GM12878 (cell line): Measurements from ENCODE around the gene PCSK6. TPM values are rescaled to one million over a fixed set of nuclear protein-coding genes. Genes with fewer than 3 reads are reported as not detected.
"Not testable (repeated sequence)": the region's sequence is repeated elsewhere in the genome, so short reads cannot be mapped to it uniquely, and the experiment has no call there.

ENCODE experiments used
- ATAC-seq: fragments of 200-7000 bp; cut with Tn5 transposase; 3 replicates; pipeline ENCODE4 v1.9.1; 2020; ENCODE audit warnings: mild to moderate bottlenecking, moderate library complexity
- BruUV-seq: library from RNA; stranded (reverse); fragments of 400-500 nt; replicated peaks from 2 replicates; lab custom pipeline; 2021; lab: Mats Ljungman, UMichigan
- CTCF ChIA-PET: fragments of 300-600 bp; sonication (Branson Sonifier 250); formaldehyde crosslinking; extraction: SDS; loops from one replicate; lab custom pipeline; 2021; ENCODE audit warnings: inconsistent platforms; lab: Yijun Ruan, JAX
- POLR2A ChIA-PET: fragments of 350-600 bp; formaldehyde crosslinking; extraction: SDS; loops from one replicate; lab custom pipeline; 2021; ENCODE audit warnings: inconsistent platforms; lab: Charles Lee
- RAD21 ChIA-PET: fragments of 300-600 bp; sonication (Branson Sonifier 250); formaldehyde crosslinking; loops from one replicate; lab custom pipeline; 2023; ENCODE audit warnings: antibody characterized with exemption; ENCODE audit not compliant: unreplicated experiment; lab: Charles Lee
- SMC1A ChIA-PET: fragments of 300-600 bp; sonication (Branson Sonifier 250); formaldehyde crosslinking; loops from one replicate; lab custom pipeline; 2023; ENCODE audit not compliant: unreplicated experiment, uncharacterized antibody; lab: Charles Lee
- DNase-seq: peaks from one replicate; pipeline ENCODE4 v3.0.0-alpha.2; 2011; ENCODE audit warnings: low read depth, low spot score
- FAIRE-seq: peaks from 3 replicates; lab custom pipeline; 2011; peaks lifted over from hg19 to GRCh38; lab: Jason Lieb, UNC
- H2AFZ ChIP-seq: 2 replicates; pipeline ENCODE4 v1.6.0; 2011; ENCODE audit warnings: low read depth, low read length, control low read depth; ENCODE audit not compliant: control insufficient read depth
- H3K27ac ChIP-seq: 2 replicates; pipeline ENCODE4 v1.5.1; 2011; ENCODE audit warnings: control low read depth; ENCODE audit not compliant: control insufficient read depth, insufficient read depth
- H3K27me3 ChIP-seq, 2 experiments: replicated peaks in 1 of 2; 2 replicates each; pipeline versions ENCODE4 v1.6.0 to v1.6.1; 2011; ENCODE audit warnings: low read length in 1 of 2; ENCODE audit not compliant: control insufficient read depth in 2 of 2, insufficient read depth in 2 of 2
- H3K36me3 ChIP-seq, 2 experiments: 2 replicates each; pipeline ENCODE4 v1.5.1; 2011; ENCODE audit warnings: low read length in 1 of 2; ENCODE audit not compliant: control insufficient read depth in 2 of 2, insufficient read depth in 2 of 2
- H3K4me1 ChIP-seq: 2 replicates; pipeline ENCODE4 v1.6.1; 2011; ENCODE audit warnings: mild to moderate bottlenecking, low read length, moderate library complexity, mixed read lengths; ENCODE audit not compliant: control insufficient read depth, insufficient read depth
- H3K4me2 ChIP-seq: 2 replicates; pipeline ENCODE4 v1.6.0; 2011; ENCODE audit warnings: control low read depth; ENCODE audit not compliant: control insufficient read depth, insufficient read depth
- H3K4me3 ChIP-seq: fragments of 200-600 bp; sonication (generic); 2 replicates; pipeline ENCODE4 v1.5.1; 2016
- H3K79me2 ChIP-seq: 2 replicates; pipeline ENCODE4 v1.6.0; 2011; ENCODE audit warnings: low read length; ENCODE audit not compliant: control insufficient read depth, insufficient read depth
- H3K9ac ChIP-seq: 2 replicates; pipeline ENCODE4 v1.8.0; 2011; ENCODE audit warnings: low read length, control low read depth, mixed read lengths; ENCODE audit not compliant: control insufficient read depth, insufficient read depth
- H3K9me3 ChIP-seq: replicated peaks from 3 replicates; pipeline ENCODE4 v1.5.1; 2011; ENCODE audit warnings: mild to moderate bottlenecking, low read length; ENCODE audit not compliant: control insufficient read depth, insufficient read depth
- H4K20me1 ChIP-seq: 2 replicates; pipeline ENCODE4 v1.6.0; 2011; ENCODE audit not compliant: control insufficient read depth, insufficient read depth
- ASH2L ChIP-seq: fragments of 300-600, 200-600 bp; sonication (generic); IDR thresholded peaks from 2 replicates; pipeline ENCODE4 v1.6.1; 2017; ENCODE audit warnings: low read depth, mild to moderate bottlenecking, borderline replicate concordance
- CHD4 ChIP-seq: fragments of 200-600 bp; sonication (generic); IDR thresholded peaks from 2 replicates; pipeline ENCODE4 v1.6.1; 2016; ENCODE audit warnings: mild to moderate bottlenecking
- HCFC1 ChIP-seq: fragments of 150-350 bp; IDR thresholded peaks from 2 replicates; pipeline ENCODE4 v1.6.1; 2014; ENCODE audit warnings: low read length
- KLF5 ChIP-seq: fragments of 450-650 bp; IDR thresholded peaks from 2 replicates; pipeline ENCODE4 v1.6.1; 2014; ENCODE audit warnings: mild to moderate bottlenecking; ENCODE audit not compliant: partially characterized antibody
- MEF2B ChIP-seq: fragments of 450-650 bp; IDR thresholded peaks from 2 replicates; pipeline ENCODE4 v1.6.1; 2018; ENCODE audit warnings: mild to moderate bottlenecking, moderate library complexity; ENCODE audit not compliant: partially characterized antibody, poor library complexity, severe bottlenecking
- POLR2AphosphoS2 ChIP-seq: IDR thresholded peaks from 2 replicates; pipeline ENCODE4 v1.6.1; 2011; ENCODE audit warnings: low read depth, mild to moderate bottlenecking, low read length, improper control_type of control experiment, moderate library complexity
- RELA ChIP-seq: fragments of 450-650 bp; IDR thresholded peaks from 2 replicates; pipeline ENCODE4 v1.8.0; 2014; ENCODE audit warnings: borderline replicate concordance; ENCODE audit not compliant: partially characterized antibody
- WGBS: methylation state at CpG from one replicate; pipeline ENCODE4 v1.1.6; 2016; ENCODE audit warnings: low lambda C conversion rate; ENCODE audit not compliant: insufficient replicate concordance, insufficient coverage; ENCODE audit errors: missing lambda C conversion rate; 5-methylcytosine and 5-hydroxymethylcytosine counted together
- in situ Hi-C: fragments of 300-500 bp; cut with MboI; formaldehyde crosslinking; loops from 9 replicates; pipeline ENCODE4 v1.14.3; 2018; ENCODE audit warnings: mixed read lengths
- intact Hi-C: fragments of 100-400 bp; cut with micrococcal nuclease; formaldehyde crosslinking; loops from one replicate; pipeline ENCODE4 v1.14.2; 2022; ENCODE audit not compliant: unreplicated experiment
- polyA plus RNA-seq, 11 experiments: library from polyadenylated mRNA; depleted of rRNA in 4 of 11; unstranded in 6 of 11; stranded (reverse) in 5 of 11; fragments of >200 nt; fragmentation: Nextera tagmentation in 4 of 11; fragmentation: Illumina TruSeq in 1 of 11; extraction: Ambion mirVana in 4 of 11; extraction: Trizol in 1 of 11; gene quantifications; 1 replicate in 1 of 11; 2 replicates in 10 of 11; pipeline versions ENCODE4 v1.2.1 to v1.2.3, GENCODE V29; 2011 to 2016; ENCODE audit warnings: inconsistent platforms in 2 of 11, missing spikeins in 2 of 11, low read depth in 1 of 11
- total RNA-seq, 4 experiments: library from RNA; depleted of rRNA in 3 of 4; stranded (reverse); fragments of >200 nt in 3 of 4; fragmentation: Illumina TruSeq in 1 of 4; extraction: Trizol in 1 of 4; gene quantifications; 2 replicates each; pipeline versions ENCODE4 v1.2.1 to v1.2.3, GENCODE V29; 2013 to 2021
- TF ChIP-seq, protein P1 (sequence below): IDR thresholded peaks from 2 replicates; pipeline ENCODE4 v1.6.1; 2011; ENCODE audit warnings: low read depth, low read length, improper control_type of control experiment, borderline replicate concordance
- TF ChIP-seq, protein P2 (sequence below): fragments of 450-650 bp; IDR thresholded peaks from 2 replicates; pipeline ENCODE4 v1.6.1; 2016; ENCODE audit warnings: mild to moderate bottlenecking

PCSK6 gene
- total and polyA plus RNA-seq, 10 of the 15 experiments (the other 5 are each of a cell fraction or from before 2014, with no cell fraction given), result 0.19 to 0.67 (median 0.25) TPM; not detected in 4

DNA sequence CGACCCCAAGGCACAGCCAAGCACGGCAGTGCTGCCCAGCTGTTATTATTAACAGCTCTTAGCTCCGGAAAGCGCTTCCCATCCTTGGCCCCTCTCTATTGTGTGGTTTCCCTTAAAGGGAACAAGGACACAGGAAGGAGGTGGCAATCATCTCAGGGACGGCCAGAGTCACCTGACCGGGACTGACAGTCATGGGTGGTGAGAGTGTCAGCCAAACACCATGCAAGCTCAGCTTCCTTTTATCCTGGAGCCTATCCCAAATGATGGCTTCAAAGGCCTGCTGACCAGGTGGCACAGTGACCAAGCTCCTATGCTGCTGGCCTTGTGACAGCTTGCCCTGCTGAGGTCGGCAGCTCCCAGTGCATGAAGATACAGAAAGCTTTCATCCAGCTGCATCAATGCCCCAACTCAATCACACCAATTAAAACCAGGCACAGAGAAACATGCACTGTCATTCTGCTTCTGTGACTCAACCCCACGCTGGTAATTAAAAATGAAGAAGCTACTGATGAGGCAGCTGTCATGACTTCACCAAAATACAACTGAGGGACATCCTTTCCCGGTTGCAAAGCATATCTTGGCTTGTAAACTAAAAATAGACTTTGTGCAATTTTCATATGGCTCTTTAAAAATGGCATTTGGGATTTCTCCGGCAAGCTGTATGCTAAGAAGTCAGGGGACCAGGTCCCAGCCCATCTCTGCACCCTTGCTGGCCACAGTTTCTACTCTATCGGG lies 34.0 kb downstream of the PCSK6 start:
- no peaks in the 10 kb centered on the region for H3K4me1 ChIP-seq
- TF ChIP-seq MEF2B, result no peak
- TF ChIP-seq CHD4, result no peak
- TF ChIP-seq RELA, result no peak
- TF ChIP-seq HCFC1, result no peak
- TF ChIP-seq POLR2AphosphoS2, result no peak
- TF ChIP-seq ASH2L, result no peak
- TF ChIP-seq, protein P1, sequence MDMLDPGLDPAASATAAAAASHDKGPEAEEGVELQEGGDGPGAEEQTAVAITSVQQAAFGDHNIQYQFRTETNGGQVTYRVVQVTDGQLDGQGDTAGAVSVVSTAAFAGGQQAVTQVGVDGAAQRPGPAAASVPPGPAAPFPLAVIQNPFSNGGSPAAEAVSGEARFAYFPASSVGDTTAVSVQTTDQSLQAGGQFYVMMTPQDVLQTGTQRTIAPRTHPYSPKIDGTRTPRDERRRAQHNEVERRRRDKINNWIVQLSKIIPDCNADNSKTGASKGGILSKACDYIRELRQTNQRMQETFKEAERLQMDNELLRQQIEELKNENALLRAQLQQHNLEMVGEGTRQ, result no peak
- no peak for TF ChIP-seq KLF5
- TF ChIP-seq, protein P2, sequence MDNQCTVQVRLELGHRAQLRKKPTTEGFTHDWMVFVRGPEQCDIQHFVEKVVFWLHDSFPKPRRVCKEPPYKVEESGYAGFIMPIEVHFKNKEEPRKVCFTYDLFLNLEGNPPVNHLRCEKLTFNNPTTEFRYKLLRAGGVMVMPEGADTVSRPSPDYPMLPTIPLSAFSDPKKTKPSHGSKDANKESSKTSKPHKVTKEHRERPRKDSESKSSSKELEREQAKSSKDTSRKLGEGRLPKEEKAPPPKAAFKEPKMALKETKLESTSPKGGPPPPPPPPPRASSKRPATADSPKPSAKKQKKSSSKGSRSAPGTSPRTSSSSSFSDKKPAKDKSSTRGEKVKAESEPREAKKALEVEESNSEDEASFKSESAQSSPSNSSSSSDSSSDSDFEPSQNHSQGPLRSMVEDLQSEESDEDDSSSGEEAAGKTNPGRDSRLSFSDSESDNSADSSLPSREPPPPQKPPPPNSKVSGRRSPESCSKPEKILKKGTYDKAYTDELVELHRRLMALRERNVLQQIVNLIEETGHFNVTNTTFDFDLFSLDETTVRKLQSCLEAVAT, result no peak
- BruUV-seq, result no TSS peak
- H3K79me2 ChIP-seq, result no peaks in the 10 kb centered on the region
- H3K4me2 ChIP-seq, result no peak overlapping the region
- no peak for ATAC-seq
- POLR2A ChIA-PET, result no interaction called here
- no peaks in the 10 kb centered on the region for H3K36me3 ChIP-seq
- DNase-seq, result no peak
- in situ Hi-C loops (no loop called here), intact Hi-C loops (no loop called here)
- H3K9ac ChIP-seq, result no peak overlapping the region
- H2AFZ ChIP-seq, result no peak overlapping the region
- CTCF ChIA-PET, result no interaction called here
- H3K9me3 ChIP-seq, result no peaks in the 10 kb centered on the region
- H3K27ac ChIP-seq, result no peak overlapping the region
- SMC1A ChIA-PET, result no interaction called here
- 24% methylated on average over 11 of the region's 11 CpGs for WGBS
- H3K4me3 ChIP-seq, result no peak overlapping the region
- peaks cover 0 to 7% of the 10 kb centered on the region in 2 experiments; a peak in 3 of 4 replicates for H3K27me3 ChIP-seq
- no peak for FAIRE-seq
- H4K20me1 ChIP-seq, result no peaks in the 10 kb centered on the region
- RAD21 ChIA-PET, result interaction anchor here (1.1 kb wide), 1 partner anchor 139 kb away, joined by 3 read pairs; no protein-coding TSS in a partner anchor

DNA sequence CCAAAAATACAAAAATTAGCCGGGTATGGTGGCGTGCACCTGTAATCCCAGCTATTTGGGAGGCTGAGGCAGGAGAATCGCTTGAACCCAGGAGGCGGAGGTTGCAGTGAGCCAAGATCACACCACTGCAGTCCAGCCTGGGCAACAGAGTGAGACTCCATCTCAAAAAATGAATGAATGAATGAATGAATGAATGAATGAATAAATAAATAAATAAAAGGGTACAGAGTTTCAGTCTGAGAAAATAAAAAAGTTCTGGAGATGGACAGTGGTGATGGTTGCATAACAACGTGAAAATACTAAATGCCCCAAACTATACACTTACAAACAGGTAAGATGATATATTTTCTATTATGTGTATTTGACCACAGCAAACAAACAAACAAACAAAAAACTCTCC lies 34.7 kb downstream of the PCSK6 start:
- DNase-seq, POLR2A ChIA-PET, intact Hi-C loops, H3K27me3 ChIP-seq, ATAC-seq, H3K79me2 ChIP-seq, H3K4me3 ChIP-seq, H3K27ac ChIP-seq, CTCF ChIA-PET, H4K20me1 ChIP-seq, BruUV-seq, SMC1A ChIA-PET, H3K9ac ChIP-seq, H3K36me3 ChIP-seq, H3K9me3 ChIP-seq, H3K4me2 ChIP-seq, H2AFZ ChIP-seq, in situ Hi-C loops, H3K4me1 ChIP-seq, FAIRE-seq: not testable (repeated sequence)
- RAD21 ChIA-PET, result interaction anchor here (1.1 kb wide), 1 partner anchor 138 kb away, joined by 3 read pairs; no protein-coding TSS in a partner anchor
- 55% methylated on average over 5 of the region's 5 CpGs for WGBS
